Tibial nerve (tissue), 4 donors: ENCODE data around the gene MBOAT1.

Experiments
- CTCF ChIP-seq, 5 experiments: fragments of 200-600 bp in 3 of 5; fragments of 450-650 bp in 2 of 5; sonication (generic) in 3 of 5; IDR thresholded peaks; one replicate each; pipeline ENCODE4 v1.5.1; 2016 to 2019; ENCODE audit warnings: antibody characterized with exemption in 5 of 5, mild to moderate bottlenecking in 3 of 5, moderate library complexity in 2 of 5
- EP300 ChIP-seq, 2 donors: sonication (generic); formaldehyde crosslinking; IDR thresholded peaks; one replicate each; pipeline ENCODE4 v1.6.1; 2017; ENCODE audit warnings: antibody characterized with exemption in 2 of 2, mild to moderate bottlenecking in 1 of 2

DNA sequence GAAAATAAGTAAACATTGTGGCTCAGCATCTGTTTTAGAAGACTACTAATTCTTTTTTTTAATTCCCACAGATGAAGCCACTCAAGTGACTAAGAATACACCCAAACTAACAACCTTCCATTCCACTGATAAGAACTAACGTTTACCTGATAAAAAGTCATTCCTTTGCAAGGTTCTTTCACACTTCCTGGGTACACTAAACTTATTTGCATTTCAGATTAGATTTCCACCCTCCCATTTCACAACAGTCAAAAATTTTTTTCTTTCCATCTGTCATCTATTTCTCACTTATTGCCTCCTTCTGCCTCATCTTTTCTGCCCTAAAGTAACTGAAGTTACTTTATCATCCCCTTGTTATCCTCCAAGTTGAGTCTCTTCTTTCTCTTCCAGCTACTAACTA, 20.3 kb downstream of the MBOAT1 start:
- no peak for TF ChIP-seq CTCF (IDR thresholded peaks at IDR 0.05)
- no peak for TF ChIP-seq EP300 (IDR thresholded peaks at IDR 0.05)
